ENCODE results near the gene POLD2.

DNA sequence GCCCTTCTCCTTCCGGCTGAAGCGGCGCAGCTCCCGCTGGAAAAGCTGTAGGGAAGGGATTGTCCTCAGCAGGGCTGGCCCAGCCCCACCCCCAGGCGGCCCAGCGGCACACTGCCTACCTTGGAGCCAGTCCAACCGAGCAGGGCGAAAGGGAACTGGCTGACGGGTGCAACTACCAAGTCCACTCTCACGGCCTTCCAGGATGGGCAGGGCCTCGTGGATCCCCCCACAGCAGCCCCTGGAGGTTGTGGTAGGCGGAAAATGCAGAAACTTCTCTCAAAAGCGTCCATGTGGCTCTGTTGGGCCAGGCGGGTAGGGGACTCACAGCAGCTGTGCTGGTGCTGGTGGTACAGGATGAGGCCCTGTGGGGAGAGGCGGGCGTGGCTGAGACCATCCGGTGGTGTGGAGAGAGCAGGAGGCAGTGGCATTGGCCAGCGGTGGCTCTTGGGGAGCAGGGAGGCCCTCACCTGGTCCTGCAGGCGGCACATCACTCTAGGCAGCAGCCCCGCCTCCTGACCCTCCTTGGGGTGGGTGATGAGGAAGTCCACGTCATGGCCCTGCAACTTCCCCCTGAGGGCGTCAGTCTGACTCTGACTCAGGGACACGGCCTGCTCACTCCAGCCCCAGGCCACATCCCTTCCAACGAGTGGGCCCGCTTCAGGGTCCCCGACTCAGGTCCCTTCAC, 49.5 kb downstream of the POLD2 start:
- TF ChIP-seq, protein P1, sequence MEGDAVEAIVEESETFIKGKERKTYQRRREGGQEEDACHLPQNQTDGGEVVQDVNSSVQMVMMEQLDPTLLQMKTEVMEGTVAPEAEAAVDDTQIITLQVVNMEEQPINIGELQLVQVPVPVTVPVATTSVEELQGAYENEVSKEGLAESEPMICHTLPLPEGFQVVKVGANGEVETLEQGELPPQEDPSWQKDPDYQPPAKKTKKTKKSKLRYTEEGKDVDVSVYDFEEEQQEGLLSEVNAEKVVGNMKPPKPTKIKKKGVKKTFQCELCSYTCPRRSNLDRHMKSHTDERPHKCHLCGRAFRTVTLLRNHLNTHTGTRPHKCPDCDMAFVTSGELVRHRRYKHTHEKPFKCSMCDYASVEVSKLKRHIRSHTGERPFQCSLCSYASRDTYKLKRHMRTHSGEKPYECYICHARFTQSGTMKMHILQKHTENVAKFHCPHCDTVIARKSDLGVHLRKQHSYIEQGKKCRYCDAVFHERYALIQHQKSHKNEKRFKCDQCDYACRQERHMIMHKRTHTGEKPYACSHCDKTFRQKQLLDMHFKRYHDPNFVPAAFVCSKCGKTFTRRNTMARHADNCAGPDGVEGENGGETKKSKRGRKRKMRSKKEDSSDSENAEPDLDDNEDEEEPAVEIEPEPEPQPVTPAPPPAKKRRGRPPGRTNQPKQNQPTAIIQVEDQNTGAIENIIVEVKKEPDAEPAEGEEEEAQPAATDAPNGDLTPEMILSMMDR (IDR thresholded peaks at IDR 0.05; ENCODE audit: insufficient read depth, low read length, poor library complexity, severe bottlenecking): no peak
- no peak for TF ChIP-seq EZH2phosphoT487 (conservative IDR thresholded peaks at IDR 0.05; ENCODE audit: low read length)

Measured in SU-DHL-6 (cell line).